ENCODE measurements around the gene SHB.

DNA sequence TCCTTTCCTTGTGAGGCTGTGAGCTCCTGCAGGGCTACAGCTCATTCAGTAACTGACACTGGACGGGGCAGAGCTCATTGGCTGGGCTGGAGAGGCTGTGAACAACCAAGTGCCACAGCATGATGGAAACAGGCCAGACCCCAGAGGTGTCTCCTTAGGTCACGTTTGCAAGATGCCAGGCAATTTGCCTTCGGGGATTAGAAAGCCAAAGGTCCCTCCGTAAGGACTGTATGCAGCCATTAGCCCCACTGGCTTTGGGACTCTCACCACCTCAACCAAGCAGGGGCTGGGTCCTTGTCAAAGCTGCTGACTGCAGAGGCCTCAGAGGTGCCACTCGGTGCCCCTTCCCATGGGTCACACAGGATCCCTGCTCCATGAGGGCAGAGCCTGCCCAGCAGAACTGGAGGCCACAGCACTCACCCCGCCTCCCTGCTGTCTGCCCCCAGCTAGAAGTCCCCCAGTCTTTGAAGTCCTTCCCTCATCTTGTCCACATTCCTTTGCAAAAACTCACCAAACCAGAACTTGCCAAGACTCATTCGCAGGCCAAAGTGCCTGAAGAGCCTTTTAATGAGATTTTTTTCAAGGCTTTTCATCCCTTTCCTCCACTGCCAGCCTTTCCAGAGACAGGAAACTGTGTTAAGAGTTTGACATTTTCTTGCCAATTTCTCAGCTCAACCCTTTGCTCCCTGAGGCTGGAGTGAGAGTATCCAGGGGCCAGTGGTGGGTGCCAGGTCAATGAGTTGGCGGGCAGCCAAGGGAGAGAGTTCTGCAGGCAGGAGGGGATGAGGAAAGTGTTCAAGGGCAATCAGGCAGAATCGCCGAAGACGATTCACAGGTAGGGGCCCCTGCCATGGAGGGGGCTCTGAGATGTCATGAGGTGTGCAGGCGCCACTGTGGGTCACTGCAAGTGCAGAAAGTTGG, 125.4 kb downstream of the SHB start:
- TF ChIP-seq, protein P1, sequence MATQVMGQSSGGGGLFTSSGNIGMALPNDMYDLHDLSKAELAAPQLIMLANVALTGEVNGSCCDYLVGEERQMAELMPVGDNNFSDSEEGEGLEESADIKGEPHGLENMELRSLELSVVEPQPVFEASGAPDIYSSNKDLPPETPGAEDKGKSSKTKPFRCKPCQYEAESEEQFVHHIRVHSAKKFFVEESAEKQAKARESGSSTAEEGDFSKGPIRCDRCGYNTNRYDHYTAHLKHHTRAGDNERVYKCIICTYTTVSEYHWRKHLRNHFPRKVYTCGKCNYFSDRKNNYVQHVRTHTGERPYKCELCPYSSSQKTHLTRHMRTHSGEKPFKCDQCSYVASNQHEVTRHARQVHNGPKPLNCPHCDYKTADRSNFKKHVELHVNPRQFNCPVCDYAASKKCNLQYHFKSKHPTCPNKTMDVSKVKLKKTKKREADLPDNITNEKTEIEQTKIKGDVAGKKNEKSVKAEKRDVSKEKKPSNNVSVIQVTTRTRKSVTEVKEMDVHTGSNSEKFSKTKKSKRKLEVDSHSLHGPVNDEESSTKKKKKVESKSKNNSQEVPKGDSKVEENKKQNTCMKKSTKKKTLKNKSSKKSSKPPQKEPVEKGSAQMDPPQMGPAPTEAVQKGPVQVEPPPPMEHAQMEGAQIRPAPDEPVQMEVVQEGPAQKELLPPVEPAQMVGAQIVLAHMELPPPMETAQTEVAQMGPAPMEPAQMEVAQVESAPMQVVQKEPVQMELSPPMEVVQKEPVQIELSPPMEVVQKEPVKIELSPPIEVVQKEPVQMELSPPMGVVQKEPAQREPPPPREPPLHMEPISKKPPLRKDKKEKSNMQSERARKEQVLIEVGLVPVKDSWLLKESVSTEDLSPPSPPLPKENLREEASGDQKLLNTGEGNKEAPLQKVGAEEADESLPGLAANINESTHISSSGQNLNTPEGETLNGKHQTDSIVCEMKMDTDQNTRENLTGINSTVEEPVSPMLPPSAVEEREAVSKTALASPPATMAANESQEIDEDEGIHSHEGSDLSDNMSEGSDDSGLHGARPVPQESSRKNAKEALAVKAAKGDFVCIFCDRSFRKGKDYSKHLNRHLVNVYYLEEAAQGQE (IDR thresholded peaks at IDR 0.05; ENCODE audit: insufficient read depth in 1 of 2, low read depth in 2 of 2, low read length in 2 of 2), result no peak
- TF ChIP-seq TAF1 (IDR thresholded peaks at IDR 0.05; ENCODE audit: borderline replicate concordance, insufficient read depth, low read length) (no peak), POLR2AphosphoS5 (IDR thresholded peaks at IDR 0.05; ENCODE audit: low read depth, low read length) (no peak), SIN3A (IDR thresholded peaks at IDR 0.05; ENCODE audit: borderline replicate concordance, insufficient read depth, low read length) (no peak), FOXP2 (optimal IDR thresholded peaks at IDR 0.05; ENCODE audit: borderline replicate concordance, extremely low read depth, extremely low read length, insufficient read depth) (no peak)
